ENCODE measurements around the gene BAHD1. TPM values are rescaled to one million over a fixed set of nuclear protein-coding genes. Genes with fewer than 3 reads are reported as not detected.

BAHD1 gene
- total and polyA plus RNA-seq, 2 donors (not counting 3 experiments of a cell fraction or from before 2014, with no cell fraction given) = 6.3 to 19.1 TPM

GRCh38 chr15:40443255-40443654, 2.5 kb downstream of the BAHD1 start:
- intact Hi-C loops (cut with micrococcal nuclease) (loop anchor here (5.0 kb wide), 1 partner anchor 64 kb away; no protein-coding TSS in a partner anchor), dilution Hi-C loops (cut with MboI; ENCODE audit: extremely low pct_ligation_motif_present, low sequenced_read_pairs) (no loop called here)
- FAIRE-seq (no peak), DNase-seq (ENCODE audit: low read depth, low spot score) (no peak)
- no peak overlapping the region for H3K4me2 ChIP-seq (ENCODE audit: insufficient read depth, low read length)
- H3K79me2 ChIP-seq (ENCODE audit: control insufficient read depth, insufficient read depth, low read length) = peaks cover 26% of the 10 kb centered on the region
- no peaks in the 10 kb centered on the region for H3K9me1 ChIP-seq (replicated peaks; ENCODE audit: control insufficient read depth, extremely low read depth, insufficient read depth, low read length)
- no TSS peak for BruUV-seq (replicated peaks)
- no peak overlapping the region for H3K27ac ChIP-seq (ENCODE audit: insufficient read depth, low read depth, low read length)
- H3K9ac ChIP-seq (replicated peaks; ENCODE audit: extremely low read depth, insufficient read depth, low read length) = no peak overlapping the region
- ChIA-PET POLR2A (no interaction called here), CTCF (interaction anchor here (0.5 to 1.7 kb wide), 7 partner anchors 11 to 146 kb away, joined by 3 to 7 read pairs (median 3); no protein-coding TSS in a partner anchor)
- H3K4me1 ChIP-seq (ENCODE audit: control insufficient read depth, extremely low read depth, insufficient read depth, low read length) = peaks cover 6% of the 10 kb centered on the region
- no peak overlapping the region for H3K4me3 ChIP-seq (replicated peaks in 1 of 3; ENCODE audit: insufficient read depth in 1 of 3, low read depth in 1 of 3, low read length in 3 of 3)
- peaks cover 2% of the 10 kb centered on the region for H4K20me1 ChIP-seq (replicated peaks; ENCODE audit: control insufficient read depth, extremely low read depth, insufficient read depth, low read length)
- no peak overlapping the region for H2AFZ ChIP-seq (ENCODE audit: low read depth, low read length)
- no peaks in the 10 kb centered on the region for H3K36me3 ChIP-seq (ENCODE audit: control insufficient read depth in 2 of 2, extremely low read depth in 1 of 2, insufficient read depth in 2 of 2, low read length in 2 of 2)
- peaks cover 15 to 17% of the 10 kb centered on the region in 2 experiments for H3K27me3 ChIP-seq (ENCODE audit: control insufficient read depth in 2 of 2, insufficient read depth in 2 of 2, low read length in 2 of 2)
- TF ChIP-seq EZH2 (IDR thresholded peaks at IDR 0.05; ENCODE audit: borderline replicate concordance, low read depth, low read length, severe bottlenecking) = no peak
- no peak for TF ChIP-seq MAX (IDR thresholded peaks at IDR 0.05; ENCODE audit: insufficient read depth, insufficient read length)
- no peak for TF ChIP-seq FOS (IDR thresholded peaks at IDR 0.05; ENCODE audit: borderline replicate concordance, insufficient read depth, low read length)
- no peak for TF ChIP-seq GATA2 (IDR thresholded peaks at IDR 0.05; ENCODE audit: insufficient read depth, insufficient read length, low read depth, low read length)
- no peak for TF ChIP-seq CTCF (IDR thresholded peaks at IDR 0.05; ENCODE audit: extremely low read depth in 1 of 2, insufficient read depth in 1 of 2, low read depth in 1 of 2, low read length in 2 of 2)
- no peak for TF ChIP-seq MYC (IDR thresholded peaks at IDR 0.05; ENCODE audit: low read depth, low read length)
- no peak for TF ChIP-seq JUN (IDR thresholded peaks at IDR 0.05; ENCODE audit: borderline replicate concordance, insufficient read depth, insufficient read length, low read depth)
- no peak for TF ChIP-seq POLR2A (IDR thresholded peaks at IDR 0.05; ENCODE audit: low read depth, low read length)
- no peak for TF ChIP-seq POLR2AphosphoS5 (IDR thresholded peaks at IDR 0.05; ENCODE audit: insufficient read depth, low read depth, low read length)
- H3K9me3 ChIP-seq (replicated peaks; ENCODE audit: control insufficient read depth, insufficient read depth, low read length) = no peaks in the 10 kb centered on the region
